GM23248 (cell line): ENCODE results near the gene CDK14. TPM values are rescaled to one million over a fixed set of nuclear protein-coding genes. Genes with fewer than 3 reads are reported as not detected.

Experiments
- DNase-seq: peaks from one replicate; pipeline ENCODE4 v3.0.0-alpha.2; 2015
- H2AFZ ChIP-seq: fragments of 200-600 bp; sonication (generic); 2 replicates; pipeline ENCODE4 v1.6.1; 2016; ENCODE audit warnings: antibody characterized with exemption
- H3F3A ChIP-seq: fragments of 200-600 bp; sonication (generic); 2 replicates; pipeline ENCODE4 v1.6.1; 2016; ENCODE audit warnings: mild to moderate bottlenecking, antibody characterized with exemption, mixed run types; ENCODE audit not compliant: insufficient read depth
- H3K27ac ChIP-seq: fragments of 200-600 bp; sonication (generic); 2 replicates; pipeline ENCODE4 v1.5.1; 2016; ENCODE audit warnings: mild to moderate bottlenecking
- H3K27me3 ChIP-seq: fragments of 200-600 bp; sonication (generic); replicated peaks from 2 replicates; pipeline ENCODE4 v1.6.1; 2016; ENCODE audit warnings: mild to moderate bottlenecking; ENCODE audit not compliant: insufficient read depth
- H3K36me3 ChIP-seq: fragments of 200-600 bp; sonication (generic); 2 replicates; pipeline ENCODE4 v1.6.1; 2016; ENCODE audit warnings: low read depth, mild to moderate bottlenecking
- H3K4me1 ChIP-seq: fragments of 200-600 bp; sonication (generic); 2 replicates; pipeline ENCODE4 v1.6.1; 2016; ENCODE audit warnings: mild to moderate bottlenecking; ENCODE audit not compliant: insufficient read depth
- H3K4me2 ChIP-seq: fragments of 200-600 bp; sonication (generic); one replicate; pipeline ENCODE4 v1.6.1; 2016; ENCODE audit warnings: mild to moderate bottlenecking; ENCODE audit not compliant: unreplicated experiment
- H3K4me3 ChIP-seq: fragments of 200-600 bp; sonication (generic); 2 replicates; pipeline ENCODE4 v1.5.1; 2016; ENCODE audit warnings: mild to moderate bottlenecking
- H3K79me2 ChIP-seq: fragments of 200-600 bp; sonication (generic); 2 replicates; pipeline ENCODE4 v1.6.1; 2016; ENCODE audit warnings: mild to moderate bottlenecking; ENCODE audit not compliant: insufficient read depth
- H3K9ac ChIP-seq: fragments of 200-600 bp; sonication (generic); 2 replicates; pipeline ENCODE4 v1.6.1; 2016; ENCODE audit warnings: mild to moderate bottlenecking
- H3K9me2 ChIP-seq: fragments of 200-600 bp; sonication (generic); 2 replicates; pipeline ENCODE4 v1.6.1; 2016; ENCODE audit warnings: mixed run types, mild to moderate bottlenecking, moderate library complexity; ENCODE audit not compliant: insufficient read depth
- H3K9me3 ChIP-seq: fragments of 200-600 bp; sonication (generic); one replicate; pipeline ENCODE4 v1.6.1; 2017; ENCODE audit warnings: low read depth
- H4K20me1 ChIP-seq: fragments of 200-600 bp; sonication (generic); 2 replicates; pipeline ENCODE4 v1.6.0; 2016; ENCODE audit not compliant: insufficient read depth
- EZH2 ChIP-seq: fragments of 200-600 bp; sonication (generic); IDR thresholded peaks from 2 replicates; pipeline ENCODE4 v1.6.1; 2018; ENCODE audit warnings: antibody characterized with exemption, mild to moderate bottlenecking; ENCODE audit not compliant: insufficient read depth, poor library complexity, severe bottlenecking
- EZH2phosphoT487 ChIP-seq: fragments of 200-600 bp; sonication (generic); IDR thresholded peaks from 2 replicates; pipeline ENCODE4 v1.6.1; 2018; ENCODE audit warnings: antibody characterized with exemption, moderate library complexity, mild to moderate bottlenecking, low read depth; ENCODE audit not compliant: insufficient read depth
- WGBS, 2 experiments: methylation state at CpG; one replicate each; pipeline ENCODE4 v1.1.6; 2015 to 2017; ENCODE audit warnings: low lambda C conversion rate in 2 of 2, low coverage in 1 of 2; ENCODE audit errors: missing lambda C conversion rate in 2 of 2; 5-methylcytosine and 5-hydroxymethylcytosine counted together
- in situ Hi-C: fragments of 300-500 bp; cut with MboI; formaldehyde crosslinking; loops from 2 replicates; pipeline ENCODE4 v1.15.0; 2020
- polyA plus RNA-seq: library from polyadenylated mRNA; unstranded; fragments of >200 nt; fragmentation: Nextera tagmentation; extraction: Ambion mirVana; gene quantifications from 2 replicates; pipeline ENCODE4 v1.2.1, GENCODE V29; 2016
- total RNA-seq: library from RNA; depleted of rRNA; stranded (reverse); fragments of >200 nt; shearing (Covaris generic); gene quantifications from 2 replicates; pipeline ENCODE4 v1.2.3, GENCODE V29; 2014

CDK14 gene
- total and polyA plus RNA-seq, 2 experiments from 2014 or later: 19.9 to 21.2 TPM

GRCh38 chr7:91127959-91128358 is 531.8 kb downstream of the CDK14 start:
- Histone ChIP-seq H3K36me3 (no peaks in the 10 kb centered on the region), H3K4me2 (no peak overlapping the region)

DNA sequence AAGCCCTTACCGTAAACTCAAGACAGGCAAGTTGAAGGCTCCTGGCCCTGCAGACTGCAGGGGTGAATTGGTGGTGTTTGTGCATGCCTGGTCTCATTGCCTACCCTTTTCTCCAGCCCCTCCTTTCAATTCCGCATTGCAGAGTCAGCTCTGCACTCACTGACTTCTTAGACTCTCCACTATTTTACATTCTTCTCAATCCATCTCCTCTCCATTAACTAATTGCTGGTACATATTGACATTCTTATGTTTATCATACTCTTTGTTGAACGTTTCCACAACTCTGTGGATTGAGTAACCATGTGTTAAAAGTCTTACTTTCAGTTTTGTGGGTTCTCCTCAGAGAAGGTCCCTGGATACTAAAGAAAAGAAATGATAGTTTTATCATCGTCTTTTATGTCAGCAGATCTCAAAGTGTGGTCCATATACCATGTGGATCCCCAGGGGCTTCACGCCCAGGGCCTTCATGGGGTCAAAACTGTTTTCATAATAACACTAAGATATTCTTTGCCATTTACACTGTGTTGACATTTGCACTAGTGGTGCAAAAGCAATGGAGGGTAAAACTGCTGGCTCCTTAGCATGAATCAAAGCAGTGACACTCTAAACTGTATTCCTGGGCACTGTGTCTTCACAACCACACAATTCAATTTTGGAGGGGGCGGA is 532.7 kb downstream of the CDK14 start:
- Histone ChIP-seq H3K9ac (no peak overlapping the region), H3K4me1 (no peaks in the 10 kb centered on the region), H3K9me3 (no peaks in the 10 kb centered on the region), H3F3A (no peaks in the 10 kb centered on the region), H3K27ac (no peak overlapping the region), H3K9me2 (no peaks in the 10 kb centered on the region), H3K36me3 (no peaks in the 10 kb centered on the region), H3K4me2 (no peak overlapping the region), H3K4me3 (no peak overlapping the region), H3K27me3 (no peaks in the 10 kb centered on the region), H2AFZ (no peak overlapping the region), H4K20me1 (no peaks in the 10 kb centered on the region), H3K79me2 (no peaks in the 10 kb centered on the region)
- TF ChIP-seq EZH2 (no peak), EZH2phosphoT487 (no peak)
- WGBS, 2 experiments: 89 to 92% methylated on average over 6 of the region's 6 CpGs
- DNase-seq: no peak
- in situ Hi-C loops: no loop called here

More at GRCh38 chr7:91127959-91128358, 531.8 kb downstream of the CDK14 start:
- Histone ChIP-seq H3F3A (no peaks in the 10 kb centered on the region), H3K9me2 (no peaks in the 10 kb centered on the region), H4K20me1 (no peaks in the 10 kb centered on the region), H2AFZ (no peak overlapping the region), H3K4me1 (no peaks in the 10 kb centered on the region), H3K79me2 (no peaks in the 10 kb centered on the region), H3K9me3 (no peaks in the 10 kb centered on the region), H3K27ac (no peak overlapping the region), H3K9ac (no peak overlapping the region), H3K4me3 (no peak overlapping the region), H3K27me3 (no peaks in the 10 kb centered on the region)
- no peak for DNase-seq
- no peak for TF ChIP-seq EZH2
- TF ChIP-seq EZH2phosphoT487: no peak
- in situ Hi-C loops: no loop called here
- 94 to 97% methylated on average over 3 of the region's 3 CpGs for WGBS, 2 experiments

DNA sequence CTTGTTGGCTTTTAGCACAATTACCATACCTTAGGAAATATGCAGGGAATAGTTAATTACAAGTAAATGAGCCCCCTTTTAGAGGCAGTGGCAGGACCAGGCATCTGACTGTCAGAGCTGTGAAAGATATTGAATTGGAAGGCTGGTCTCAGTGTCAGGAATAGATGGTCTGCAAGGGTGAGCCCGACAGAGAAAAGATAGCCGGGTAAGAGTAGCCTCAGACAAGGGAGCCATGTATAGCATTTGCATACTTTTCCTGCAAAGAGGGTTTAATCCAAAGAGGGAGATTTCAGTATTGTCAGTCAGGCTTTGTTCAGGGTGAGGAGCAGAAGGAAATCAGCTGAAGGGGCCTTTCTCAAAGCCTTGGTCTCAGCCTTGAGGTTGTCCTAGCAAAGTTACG is 539.2 kb downstream of the CDK14 start:
- H3K4me2 ChIP-seq: no peak overlapping the region
- H4K20me1 ChIP-seq: no peaks in the 10 kb centered on the region
- H3K9me3 ChIP-seq: no peaks in the 10 kb centered on the region
- WGBS, 2 experiments: 96 to 97% methylated on average over 3 of the region's 3 CpGs
- no peaks in the 10 kb centered on the region for H3K79me2 ChIP-seq
- in situ Hi-C loops: no loop called here
- TF ChIP-seq EZH2 (no peak), EZH2phosphoT487 (no peak)
- no peaks in the 10 kb centered on the region for H3K36me3 ChIP-seq
- H2AFZ ChIP-seq: no peak overlapping the region
- H3K27me3 ChIP-seq: no peaks in the 10 kb centered on the region
- no peaks in the 10 kb centered on the region for H3K4me1 ChIP-seq
- no peaks in the 10 kb centered on the region for H3F3A ChIP-seq
- no peak overlapping the region for H3K4me3 ChIP-seq
- no peak overlapping the region for H3K27ac ChIP-seq
- DNase-seq: no peak
- H3K9me2 ChIP-seq: no peaks in the 10 kb centered on the region
- no peak overlapping the region for H3K9ac ChIP-seq

- H3K36me3 ChIP-seq: peaks cover 1% of the 10 kb centered on the region; the same call in 1 of the 2 replicates
- H2AFZ ChIP-seq: no peak overlapping the region
- in situ Hi-C loops: no loop called here
- DNase-seq: no peak
- H3K4me1 ChIP-seq: no peaks in the 10 kb centered on the region
- no peaks in the 10 kb centered on the region for H3K27me3 ChIP-seq
- H3K4me3 ChIP-seq: no peak overlapping the region
- H3K27ac ChIP-seq: no peak overlapping the region
- H3K79me2 ChIP-seq: no peaks in the 10 kb centered on the region
- H3K9ac ChIP-seq: no peak overlapping the region
- H3K9me3 ChIP-seq: no peaks in the 10 kb centered on the region
- WGBS, 2 experiments: 95 to 96% methylated on average over 4 of the region's 4 CpGs
- no peak overlapping the region for H3K4me2 ChIP-seq
- TF ChIP-seq EZH2 (no peak), EZH2phosphoT487 (no peak)
- H3K9me2 ChIP-seq: no peaks in the 10 kb centered on the region
- no peaks in the 10 kb centered on the region for H3F3A ChIP-seq
- H4K20me1 ChIP-seq: no peaks in the 10 kb centered on the region
Measured at GRCh38 chr7:91135703-91136430, 539.7 kb downstream of the CDK14 start.
